Activated CD4-positive, alpha-beta T cell treated with anti-CD3 and anti-CD28 coated beads for 4 hours (primary cell): ENCODE measurements around the gene MARCHF5.
"Not testable (repeated sequence)": the region's sequence is repeated elsewhere in the genome, so short reads cannot be mapped to it uniquely, and the experiment has no call there.

Experiments
- DNase-seq, 2 donors: peaks; one replicate each; pipeline ENCODE4 v3.0.0-alpha.2; 2020

The MARCHF5 gene

DNA sequence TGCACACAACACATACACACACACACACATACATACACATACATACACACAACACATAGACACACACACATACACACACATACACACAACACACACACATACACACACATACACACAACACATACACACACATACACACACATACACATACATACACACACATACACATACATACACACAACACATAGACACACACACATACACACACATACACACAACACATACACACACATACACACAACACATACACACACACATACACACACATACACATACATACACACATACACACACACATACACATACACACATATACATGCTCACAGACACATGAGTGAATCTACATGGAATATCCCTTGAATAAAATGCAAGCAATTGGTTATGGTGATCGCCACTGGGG is 102.2 kb downstream of the MARCHF5 start:
- DNase-seq = not testable (repeated sequence)

DNA sequence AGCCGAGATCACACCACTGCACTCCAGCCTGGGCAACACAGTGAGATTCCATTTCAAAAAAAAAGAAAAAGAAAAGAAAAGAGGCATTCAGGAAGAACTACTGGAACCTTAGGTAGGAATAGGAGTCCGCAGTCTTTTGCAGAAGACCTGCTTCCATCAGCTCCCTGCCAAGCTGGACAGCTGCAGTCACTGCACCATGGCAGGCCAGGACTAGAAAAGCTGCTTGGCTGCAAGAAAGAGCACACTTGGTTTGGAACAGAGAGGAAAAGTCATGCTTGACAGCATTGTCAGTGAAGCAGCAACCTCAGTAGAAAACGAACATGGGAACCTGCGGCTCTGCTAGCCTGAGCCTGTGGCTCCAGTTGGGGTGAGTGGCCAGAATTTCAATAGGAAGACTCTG is 104.3 kb downstream of the MARCHF5 start:
- no peak for DNase-seq

DNA sequence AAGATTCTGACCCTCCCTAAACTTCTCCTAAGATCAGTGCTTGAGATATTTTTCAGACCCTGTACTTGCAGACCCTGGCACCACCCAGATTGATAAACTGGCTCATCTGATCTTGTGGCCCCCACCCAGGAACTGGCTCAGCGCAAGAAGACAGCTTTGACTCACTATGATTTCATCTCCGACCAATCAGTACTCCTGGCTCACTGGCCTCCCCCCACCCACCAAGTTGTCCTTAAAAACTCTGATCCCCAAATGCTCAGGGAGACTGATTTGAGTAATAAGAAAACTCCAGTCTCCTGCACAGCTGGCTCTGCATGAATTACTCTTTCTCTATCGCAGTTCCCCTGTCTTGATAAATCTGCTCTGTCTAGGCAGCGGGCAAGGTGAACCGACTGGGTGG is 111.3 kb downstream of the MARCHF5 start:
- not testable (repeated sequence) for DNase-seq
